MCF 10A (cell line): ENCODE results near the gene EPHA4. TPM values are rescaled to one million over a fixed set of nuclear protein-coding genes. Genes with fewer than 3 reads are reported as not detected.

Source experiments
- BruUV-seq: library from RNA; stranded (reverse); fragments of 400-500 nt; replicated peaks from 2 replicates; lab custom pipeline; 2021; lab: Mats Ljungman, UMichigan
- CTCF ChIA-PET: fragments of 300-600 bp; sonication (Branson Sonifier 250); formaldehyde crosslinking; extraction: SDS; loops from one replicate; lab custom pipeline; 2021; ENCODE audit warnings: antibody characterized with exemption, inconsistent platforms; lab: Yijun Ruan, JAX
- POLR2A ChIA-PET: fragments of 300-600, 350-650 bp; sonication (Branson Sonifier 250); formaldehyde crosslinking; extraction: SDS; loops from one replicate; lab custom pipeline; 2020; ENCODE audit warnings: antibody characterized with exemption, inconsistent platforms; lab: Yijun Ruan, JAX
- DNase-seq: peaks from one replicate; pipeline ENCODE4 v3.0.0-alpha.2; 2018; ENCODE audit not compliant: unreplicated experiment
- H3K27ac Mint-ChIP-seq: one replicate; pipeline ENCODE4 v1.8.0; 2022; ENCODE audit warnings: mild to moderate bottlenecking, low read depth, mixed read lengths; ENCODE audit not compliant: unreplicated experiment
- H3K27me3 Mint-ChIP-seq: one replicate; pipeline ENCODE4 v1.8.0; 2022; ENCODE audit warnings: mixed read lengths; ENCODE audit not compliant: insufficient read depth, unreplicated experiment
- H3K36me3 Mint-ChIP-seq: one replicate; pipeline ENCODE4 v1.8.0; 2022; ENCODE audit warnings: mild to moderate bottlenecking, moderate library complexity, mixed read lengths; ENCODE audit not compliant: insufficient read depth, unreplicated experiment
- H3K4me1 Mint-ChIP-seq: one replicate; pipeline ENCODE4 v1.8.0; 2022; ENCODE audit warnings: mixed read lengths; ENCODE audit not compliant: insufficient read depth, unreplicated experiment
- H3K4me3 Mint-ChIP-seq: one replicate; pipeline ENCODE4 v1.8.0; 2022; ENCODE audit warnings: mild to moderate bottlenecking, moderate library complexity, mixed read lengths; ENCODE audit not compliant: unreplicated experiment
- H3K9me3 Mint-ChIP-seq: one replicate; pipeline ENCODE4 v1.8.0; 2022; ENCODE audit warnings: mixed read lengths; ENCODE audit not compliant: unreplicated experiment
- CTCF ChIP-seq: fragments of 200-600 bp; IDR thresholded peaks from one replicate; pipeline ENCODE4 v1.8.0; 2022; ENCODE audit warnings: antibody characterized with exemption, mild to moderate bottlenecking; ENCODE audit not compliant: unreplicated experiment
- intact Hi-C: fragments of 100-400 bp; cut with micrococcal nuclease; formaldehyde crosslinking; loops from 2 replicates; pipeline ENCODE4 v1.14.1; 2022
- total RNA-seq: library from RNA; stranded (reverse); gene quantifications from 2 replicates; pipeline ENCODE4 v1.2.3, GENCODE V29; 2022

The EPHA4 gene
- total RNA-seq, 1 experiment from 2014 or later = 2.0 TPM

DNA sequence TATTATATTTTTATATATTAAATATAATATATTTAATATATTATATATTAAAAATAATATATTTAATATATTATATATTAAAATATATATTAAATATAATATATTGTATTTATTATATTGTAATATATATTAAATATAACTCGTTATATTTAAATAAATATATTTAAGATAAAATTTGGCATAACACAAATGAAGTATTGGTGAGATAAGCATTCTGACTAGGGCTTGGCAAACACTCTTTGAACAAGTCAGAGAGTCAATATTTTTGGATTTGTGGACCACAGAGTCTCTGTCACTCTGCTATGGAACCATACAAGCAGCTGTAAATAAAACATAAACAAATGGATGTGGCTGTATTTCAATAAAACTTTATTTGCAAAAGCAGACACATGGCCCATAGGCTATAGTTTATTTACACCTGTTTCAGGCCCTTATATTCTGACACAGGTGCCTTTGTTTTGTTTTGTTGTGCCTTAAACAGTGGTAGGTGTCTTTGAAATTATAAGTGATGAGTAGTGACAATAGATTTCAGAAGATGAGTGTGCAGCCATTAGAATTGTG lies 190.1 kb downstream of the EPHA4 start:
- Mint-ChIP-seq H3K27ac (no peak overlapping the region), H3K4me3 (no peak overlapping the region), H3K36me3 (no peaks in the 10 kb centered on the region), H3K9me3 (no peaks in the 10 kb centered on the region), H3K27me3 (no peaks in the 10 kb centered on the region), H3K4me1 (no peaks in the 10 kb centered on the region)
- ChIA-PET CTCF (no interaction called here), POLR2A (no interaction called here)
- no TSS peak for BruUV-seq
- no peak for TF ChIP-seq CTCF
- no peak for DNase-seq
- intact Hi-C loops = no loop called here

DNA sequence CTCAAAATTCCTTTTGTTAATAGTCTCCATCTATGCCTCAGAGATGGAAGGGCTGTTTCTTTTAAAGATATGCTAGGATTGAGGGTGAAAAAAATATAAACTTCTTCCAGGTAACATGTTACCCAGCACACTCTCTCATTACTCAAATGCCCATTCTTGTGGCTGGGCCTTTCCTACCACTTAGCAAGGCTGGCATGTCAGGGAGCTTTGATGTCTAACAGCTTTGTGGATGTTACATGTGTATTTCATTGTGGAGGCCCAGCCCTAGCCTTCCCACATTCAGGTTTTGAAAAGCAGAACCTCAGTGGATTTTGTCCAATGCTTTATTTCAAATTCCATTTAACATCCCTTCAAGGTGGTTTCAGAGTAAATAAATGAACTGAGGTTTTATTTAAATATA lies 191.4 kb downstream of the EPHA4 start:
- DNase-seq = no peak
- Mint-ChIP-seq H3K4me1 (no peaks in the 10 kb centered on the region), H3K4me3 (no peak overlapping the region), H3K27ac (no peak overlapping the region), H3K9me3 (no peaks in the 10 kb centered on the region), H3K36me3 (no peaks in the 10 kb centered on the region), H3K27me3 (no peaks in the 10 kb centered on the region)
- intact Hi-C loops = no loop called here
- BruUV-seq = no TSS peak
- ChIA-PET CTCF (interaction anchor here (0.7 kb wide), 1 partner anchor 413 kb away, joined by 3 read pairs; no protein-coding TSS in a partner anchor), POLR2A (no interaction called here)
- TF ChIP-seq CTCF = no peak

GRCh38 chr2:221380062-221380461 lies 192.0 kb downstream of the EPHA4 start:
- Mint-ChIP-seq H3K36me3 (no peaks in the 10 kb centered on the region), H3K27me3 (no peaks in the 10 kb centered on the region), H3K4me3 (no peak overlapping the region), H3K27ac (no peak overlapping the region), H3K9me3 (no peaks in the 10 kb centered on the region), H3K4me1 (no peaks in the 10 kb centered on the region)
- no peak for DNase-seq
- BruUV-seq = no TSS peak
- ChIA-PET POLR2A (interaction anchor here (0.6 kb wide), 1 partner anchor 135 kb away, joined by 3 read pairs; no protein-coding TSS in a partner anchor), CTCF (interaction anchor here (0.7 kb wide), 1 partner anchor 412 kb away, joined by 3 read pairs; no protein-coding TSS in a partner anchor)
- TF ChIP-seq CTCF = no peak
- intact Hi-C loops = no loop called here

DNA sequence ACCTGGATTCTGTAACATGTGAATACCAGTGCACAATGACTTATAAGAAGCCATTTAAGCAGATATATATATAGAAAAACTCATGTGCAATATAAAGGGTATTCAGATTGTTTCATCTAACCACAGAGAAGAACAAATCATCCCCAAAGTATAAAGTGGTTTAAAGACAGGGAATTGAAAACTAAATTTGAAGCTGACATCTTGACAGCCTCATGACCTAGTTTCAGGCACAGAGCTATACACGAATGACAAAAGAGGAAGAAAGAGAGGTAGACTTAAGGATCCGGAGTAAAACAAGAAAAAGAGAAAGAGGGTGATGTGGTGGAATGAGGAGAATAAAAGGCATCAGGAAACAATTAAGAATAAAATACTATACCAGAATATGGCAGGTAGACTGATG lies 194.5 kb downstream of the EPHA4 start:
- Mint-ChIP-seq H3K4me3 (no peak overlapping the region), H3K9me3 (no peaks in the 10 kb centered on the region), H3K27me3 (no peaks in the 10 kb centered on the region), H3K36me3 (no peaks in the 10 kb centered on the region), H3K4me1 (no peaks in the 10 kb centered on the region), H3K27ac (no peak overlapping the region)
- intact Hi-C loops = no loop called here
- DNase-seq = no peak
- ChIA-PET CTCF (interaction anchor here (0.7 to 1.6 kb wide), 2 partner anchors 98 to 197 kb away, joined by 3 to 5 read pairs; no protein-coding TSS in a partner anchor), POLR2A (no interaction called here)
- BruUV-seq = no TSS peak
- TF ChIP-seq CTCF = no peak
